ENCODE results near the gene MEAK7.

MEAK7 gene

GRCh38 chr16:84511831-84512230 is 7.4 kb upstream of the MEAK7 start:
- DNase-seq (ENCODE audit: low spot score) = no peak

- peak; percentile 88 for DNase-seq (ENCODE audit: low spot score)
Observed at GRCh38 chr16:84511180-84511800, 6.8 kb upstream of the MEAK7 start.

- no peak for DNase-seq (ENCODE audit: low spot score)
Observed at GRCh38 chr16:84509032-84509950, 4.8 kb upstream of the MEAK7 start.

- DNase-seq (ENCODE audit: low spot score) = no peak
Observed at GRCh38 chr16:84508502-84508901, 4.0 kb upstream of the MEAK7 start.

DNA sequence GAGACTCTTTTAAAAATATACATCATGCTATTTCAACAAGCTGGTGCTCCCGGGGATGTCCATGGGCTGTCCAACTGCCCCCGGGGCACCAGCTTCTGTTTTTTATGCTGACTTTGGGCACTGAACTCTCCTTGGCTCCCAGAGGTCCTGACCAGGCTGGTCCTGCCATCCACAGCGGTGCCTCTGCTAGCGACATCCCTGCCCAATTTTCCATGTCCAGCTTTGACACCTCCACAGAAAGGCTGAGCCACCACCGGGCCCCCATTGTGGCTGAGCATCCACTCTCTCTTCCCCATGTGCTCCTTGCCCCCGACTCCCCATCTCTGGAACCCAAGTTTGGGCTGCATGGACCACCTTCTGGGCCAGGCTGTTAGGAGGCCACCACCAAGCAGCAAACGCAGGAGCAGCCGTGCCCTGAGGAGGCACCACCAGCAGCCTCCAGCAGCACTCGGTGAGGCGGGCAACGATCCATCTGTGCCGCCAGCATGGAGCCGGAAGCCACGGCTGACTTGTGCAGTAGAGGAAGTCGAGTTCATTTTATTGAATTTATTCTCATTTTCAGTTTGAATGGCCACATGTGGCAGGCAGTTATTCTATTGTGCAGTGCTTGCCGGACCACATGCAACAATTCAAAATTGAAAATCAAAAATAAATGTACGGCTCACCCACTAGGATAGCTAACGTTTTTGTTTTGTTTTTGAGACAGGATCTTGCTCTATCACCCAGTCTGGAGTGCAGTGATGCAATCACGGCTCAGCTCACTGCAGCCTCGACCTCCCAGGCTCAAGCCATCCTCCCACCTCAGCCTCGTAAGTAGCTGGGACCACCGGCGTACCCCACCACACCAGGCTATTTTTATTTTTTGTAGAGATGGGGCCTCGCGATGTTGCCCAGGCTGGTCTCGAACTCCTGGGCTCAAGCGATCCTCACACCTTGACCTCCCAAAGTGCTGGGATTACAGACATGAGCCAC is 2.8 kb upstream of the MEAK7 start:
- DNase-seq (ENCODE audit: low spot score) = no peak

DNA sequence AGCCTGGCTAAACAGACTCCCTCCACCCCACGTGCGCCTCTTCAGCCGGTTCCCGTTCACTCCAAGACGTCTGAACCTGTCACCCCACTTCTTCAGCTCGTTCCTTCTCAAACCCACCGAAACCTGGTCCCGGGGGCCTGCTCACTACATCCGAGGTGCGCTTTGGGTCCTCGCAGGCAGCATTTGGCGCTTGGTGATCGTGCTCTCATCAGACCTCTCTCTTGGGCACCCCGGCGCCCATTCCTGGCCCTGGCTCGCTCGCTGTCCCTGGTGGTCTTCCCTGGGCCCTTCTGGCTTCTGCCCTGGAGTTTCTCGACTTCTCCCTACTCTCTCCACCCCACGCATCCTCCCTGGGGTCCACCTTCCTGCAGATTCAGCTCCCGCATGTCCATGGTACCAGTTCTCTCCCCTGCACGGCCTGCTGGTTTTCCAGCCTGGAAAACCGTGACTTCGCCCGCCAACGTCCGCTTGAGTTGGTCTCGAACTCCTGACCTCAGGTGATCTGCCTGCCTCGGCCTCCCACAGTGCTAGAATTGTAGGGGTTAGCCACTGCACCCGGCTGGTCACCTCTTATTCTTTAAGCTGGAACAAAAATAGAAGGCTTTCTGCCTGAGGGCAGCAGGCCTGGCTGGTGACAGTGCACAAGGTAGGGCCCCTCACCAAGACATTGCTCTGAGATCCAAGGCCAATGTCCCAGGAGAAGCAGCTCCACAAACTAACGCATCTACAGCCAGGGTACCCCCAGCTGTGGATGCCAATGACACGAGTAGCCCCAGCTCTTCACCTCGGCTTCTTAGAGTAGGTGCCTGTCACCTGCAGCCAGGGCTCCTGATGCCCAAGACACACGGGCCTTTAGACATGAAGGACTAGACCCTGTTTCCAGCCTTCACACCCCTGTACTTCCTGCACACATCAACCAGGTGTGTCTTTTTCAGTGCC is 1.1 kb upstream of the MEAK7 start:
- no peak for DNase-seq (ENCODE audit: low spot score)

GRCh38 chr16:84503751-84504395 is 586 bp downstream of the MEAK7 start:
- no peak for DNase-seq (ENCODE audit: low spot score)

- DNase-seq (ENCODE audit: low spot score) = no peak
Observed at GRCh38 chr16:84502581-84502980, 1.9 kb downstream of the MEAK7 start.

DNA sequence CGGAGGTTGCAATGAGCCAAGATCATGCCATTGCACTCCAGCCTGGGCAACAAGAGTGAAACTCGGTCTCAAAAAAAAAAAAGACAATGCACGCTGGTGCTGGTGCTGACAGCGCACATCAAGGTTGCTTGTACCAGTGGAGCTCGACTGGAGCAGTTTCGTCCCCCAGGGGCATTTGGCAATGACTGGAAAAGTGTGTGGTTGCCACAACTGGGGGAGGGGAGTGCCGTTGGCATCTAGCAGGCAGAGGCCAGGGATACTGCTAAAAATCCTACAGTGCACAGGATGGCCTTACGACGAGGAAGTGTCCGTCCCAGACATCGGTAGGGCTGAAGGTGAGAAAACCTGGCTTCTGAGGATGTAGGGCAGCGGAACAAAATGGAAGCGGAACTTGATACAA is 2.4 kb downstream of the MEAK7 start:
- DNase-seq (ENCODE audit: low spot score) = no peak

DNA sequence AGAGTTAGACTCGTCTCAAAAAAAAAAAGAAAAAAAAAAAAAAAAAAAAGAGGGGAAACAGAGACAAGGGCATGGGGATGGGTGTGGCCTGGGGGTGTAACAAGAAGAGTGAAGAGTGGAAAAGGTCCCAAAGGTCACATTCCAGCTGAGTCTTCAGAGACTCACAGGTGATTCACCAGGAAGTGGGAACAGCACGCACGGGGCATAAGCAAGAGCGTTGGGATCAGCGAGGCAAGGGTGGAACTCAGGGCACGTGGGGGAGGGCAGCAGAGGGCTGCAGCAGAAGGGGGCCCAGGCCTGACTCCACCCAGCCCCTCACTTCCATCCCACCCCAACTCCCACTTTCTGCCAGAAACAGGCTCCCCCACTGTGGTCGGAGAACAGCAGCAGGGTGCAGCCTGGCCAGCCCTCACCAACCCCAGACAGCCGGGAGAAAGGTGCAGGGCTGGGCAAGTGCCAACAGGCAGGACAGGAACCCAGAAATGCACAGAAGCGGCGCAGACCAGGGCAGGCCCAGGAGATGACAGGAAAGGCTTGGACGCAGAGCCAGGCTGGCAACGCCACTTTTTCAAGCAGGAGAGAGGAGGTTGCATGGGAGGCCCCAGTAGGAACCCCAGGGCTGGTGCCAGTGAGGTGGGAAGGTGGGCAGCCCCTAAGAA is 3.3 kb downstream of the MEAK7 start:
- no peak for DNase-seq (ENCODE audit: low spot score)

DNA sequence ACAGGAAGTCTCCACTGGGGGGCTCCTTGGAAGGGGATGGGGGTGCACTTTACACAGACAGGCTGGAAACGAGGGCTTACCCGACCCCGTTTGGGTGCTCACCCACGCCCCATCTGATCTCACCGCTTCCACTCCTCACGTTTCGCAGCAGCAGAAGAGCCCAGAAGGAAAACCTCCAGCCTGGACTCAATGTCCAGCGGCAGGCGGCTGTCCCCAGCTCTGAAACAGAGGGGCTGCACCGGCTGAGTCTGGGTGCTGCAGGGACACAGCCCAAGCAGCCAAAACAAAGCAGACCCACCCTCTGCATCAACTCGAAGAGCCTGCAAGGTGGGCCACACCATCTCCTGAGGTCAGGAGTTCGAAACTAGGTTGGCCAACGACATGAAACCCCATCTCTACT is 3.9 kb downstream of the MEAK7 start:
- DNase-seq (ENCODE audit: low spot score) = no peak

GRCh38 chr16:84499638-84500037 is 4.8 kb downstream of the MEAK7 start:
- DNase-seq (ENCODE audit: low spot score) = no peak

DNA sequence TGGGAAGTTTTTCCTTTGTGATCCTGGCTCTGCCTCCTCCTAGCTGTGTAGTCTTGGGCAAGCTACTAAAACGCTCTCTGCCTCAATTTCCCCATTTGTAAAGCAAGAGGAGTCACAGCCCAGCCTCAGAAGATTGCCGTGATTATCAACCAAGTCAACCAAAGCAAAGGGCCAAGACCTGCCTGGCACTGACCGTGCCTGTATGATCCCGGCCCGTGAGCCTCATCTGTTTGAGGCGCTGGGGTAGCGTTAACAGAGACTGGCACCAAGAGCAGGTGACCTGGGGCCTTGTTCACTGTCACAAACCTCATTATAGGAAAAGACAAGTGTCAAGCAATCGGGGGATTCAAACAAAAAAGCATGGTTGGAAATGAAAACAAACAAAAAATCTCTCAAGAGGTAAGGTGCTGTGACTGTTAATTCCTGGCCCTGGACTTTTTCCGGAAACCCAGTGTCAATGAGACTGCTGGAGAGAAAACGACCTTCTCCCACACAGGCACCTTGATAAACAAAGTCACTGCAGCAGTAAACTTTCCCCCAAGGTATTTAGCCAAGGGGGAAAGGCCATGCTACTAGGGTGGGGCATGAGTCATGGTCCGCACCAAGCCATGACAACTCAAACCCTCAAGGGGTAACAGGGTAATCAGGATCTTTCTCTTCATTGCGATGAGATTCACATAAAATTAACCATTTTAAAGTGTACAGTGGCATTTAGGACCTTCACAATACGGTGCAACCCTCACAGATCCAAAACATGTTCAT is 5.4 kb downstream of the MEAK7 start:
- DNase-seq (ENCODE audit: low spot score) = no peak

- no peak for DNase-seq (ENCODE audit: low spot score)
Observed at GRCh38 chr16:84498223-84498610, 6.2 kb downstream of the MEAK7 start.

DNA sequence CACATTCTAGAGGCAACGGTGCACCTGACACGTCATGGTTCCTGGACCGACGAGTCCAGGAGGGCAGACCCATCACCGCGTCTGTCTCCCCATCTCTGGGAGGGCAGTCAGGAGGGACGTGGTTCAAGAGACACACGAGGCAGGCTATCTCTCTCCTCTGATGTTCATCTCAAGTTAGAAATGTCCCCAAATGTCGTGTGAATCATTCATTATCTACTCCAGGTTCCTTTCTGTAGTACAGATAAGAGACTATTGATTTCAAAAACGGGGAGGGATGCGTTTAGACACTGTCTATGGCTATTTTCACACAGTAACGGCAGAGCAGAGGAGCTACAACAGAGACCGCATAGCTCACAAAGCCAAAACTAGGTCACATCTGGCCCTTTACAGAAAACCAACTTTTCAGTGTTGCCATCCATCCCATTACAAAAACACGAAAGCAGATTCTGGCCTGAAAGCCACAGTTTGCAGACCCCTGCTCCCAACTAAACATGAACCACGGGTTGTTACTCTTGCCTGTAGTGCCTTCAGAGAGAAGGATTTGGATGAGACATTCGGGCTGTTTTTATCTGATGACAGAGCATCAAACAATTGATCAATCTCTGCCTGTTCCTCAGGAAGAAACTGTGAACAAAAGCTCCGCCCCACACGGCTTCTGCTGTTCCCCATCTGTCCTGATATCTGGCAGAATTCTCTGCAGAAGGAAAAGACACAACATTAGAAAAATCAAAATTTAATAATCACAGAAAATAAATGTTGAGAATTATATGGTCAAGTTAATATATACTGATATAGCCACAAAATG is 6.8 kb downstream of the MEAK7 start:
- DNase-seq (ENCODE audit: low spot score) = no peak

DNA sequence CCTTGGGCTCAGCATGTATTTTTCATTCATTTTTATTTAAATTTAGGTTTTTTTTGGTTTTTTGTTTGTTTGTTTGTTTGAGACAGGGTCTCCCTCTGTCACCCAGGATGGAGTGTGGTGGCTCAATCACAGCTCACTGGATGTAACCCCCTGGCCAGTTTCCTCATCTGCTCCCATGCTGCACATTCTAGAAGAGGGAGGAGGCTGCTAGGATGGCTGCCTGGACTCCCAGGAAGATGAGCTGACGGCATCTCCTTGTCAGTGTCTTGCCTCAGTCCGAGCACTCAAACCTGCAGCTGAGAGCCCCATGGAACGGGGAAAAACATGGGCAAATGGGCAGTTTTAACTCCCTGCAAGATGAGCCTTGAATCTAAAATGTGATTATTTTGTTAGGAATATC is 7.5 kb downstream of the MEAK7 start:
- DNase-seq (ENCODE audit: low spot score) = no peak

DNA sequence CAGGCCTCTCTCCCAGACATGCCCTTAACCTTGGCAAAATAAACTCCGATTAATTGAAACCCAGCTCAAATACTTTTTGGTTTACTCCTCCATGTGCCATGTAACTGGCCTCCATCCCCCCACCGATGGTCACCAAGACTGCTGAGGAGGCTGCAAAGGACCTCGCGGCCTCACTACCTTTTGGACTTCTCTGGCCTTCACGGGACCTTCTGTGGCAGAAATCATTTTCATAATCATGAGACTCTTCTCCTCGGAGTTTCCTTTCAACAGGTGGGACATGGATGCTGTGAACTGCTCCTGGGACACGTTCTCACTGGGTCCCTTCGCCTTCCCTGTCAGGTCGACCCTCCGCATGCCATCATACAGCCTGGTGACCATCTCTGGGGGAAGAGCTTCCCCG is 9.0 kb downstream of the MEAK7 start:
- DNase-seq (ENCODE audit: low spot score) = no peak

GRCh38 chr16:84489131-84489530 is 15.3 kb downstream of the MEAK7 start:
- no peak for DNase-seq (ENCODE audit: low spot score)

- no peak for DNase-seq (ENCODE audit: low spot score)
Observed at GRCh38 chr16:84487358-84487757, 17.1 kb downstream of the MEAK7 start.
